GM20431 (cell line): ENCODE data around the gene CTCF.

Source experiments
- in situ Hi-C: fragments of 300-500 bp; cut with MseI, MboI; formaldehyde crosslinking; loops from one replicate; pipeline ENCODE4 v1.15.0; 2020; ENCODE audit warnings: low sequenced_read_pairs; ENCODE audit not compliant: unreplicated experiment

Gene CTCF

DNA sequence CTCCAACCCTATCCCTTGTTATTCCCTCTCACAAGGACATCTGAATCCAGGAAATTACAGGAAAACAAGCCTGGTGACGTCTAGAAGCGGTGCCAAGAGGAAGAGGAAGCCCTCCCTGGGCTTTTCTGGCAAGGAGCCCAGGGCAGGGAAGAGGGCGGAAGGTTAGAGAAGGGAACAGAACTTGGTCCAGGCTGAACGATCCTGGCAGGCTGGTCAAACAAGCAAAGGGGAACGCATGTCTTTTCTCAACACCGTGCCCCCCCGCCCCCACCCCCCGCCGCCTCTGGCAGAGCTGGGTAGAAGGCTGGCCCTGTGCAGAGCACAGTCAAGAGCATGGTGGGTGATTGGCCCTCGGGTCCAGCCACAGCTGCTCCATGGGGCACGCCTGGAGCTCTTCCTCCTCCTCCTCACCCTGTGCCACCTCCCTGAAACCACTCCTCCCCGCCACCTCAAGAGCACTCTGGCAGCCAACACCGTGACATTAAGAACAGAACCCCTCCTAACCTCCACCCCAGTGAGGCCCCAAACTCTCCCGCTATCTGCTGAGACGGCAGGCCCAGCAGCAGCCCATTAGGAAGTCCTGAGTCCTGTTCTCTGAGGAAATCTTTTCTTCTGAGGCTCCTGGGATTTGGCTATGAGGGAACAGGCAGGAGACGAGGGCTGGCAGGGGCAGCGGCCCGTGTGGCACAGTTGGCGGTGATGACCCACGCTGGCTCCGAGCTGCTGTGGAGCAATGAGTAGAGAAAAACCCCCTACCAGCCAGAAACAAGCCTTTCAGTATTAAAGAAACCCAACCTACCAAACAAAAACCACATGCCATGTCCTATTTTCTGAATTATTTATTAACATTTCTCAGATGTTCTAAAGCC lies 111.6 kb downstream of the CTCF start:
- in situ Hi-C loops = no loop called here

DNA sequence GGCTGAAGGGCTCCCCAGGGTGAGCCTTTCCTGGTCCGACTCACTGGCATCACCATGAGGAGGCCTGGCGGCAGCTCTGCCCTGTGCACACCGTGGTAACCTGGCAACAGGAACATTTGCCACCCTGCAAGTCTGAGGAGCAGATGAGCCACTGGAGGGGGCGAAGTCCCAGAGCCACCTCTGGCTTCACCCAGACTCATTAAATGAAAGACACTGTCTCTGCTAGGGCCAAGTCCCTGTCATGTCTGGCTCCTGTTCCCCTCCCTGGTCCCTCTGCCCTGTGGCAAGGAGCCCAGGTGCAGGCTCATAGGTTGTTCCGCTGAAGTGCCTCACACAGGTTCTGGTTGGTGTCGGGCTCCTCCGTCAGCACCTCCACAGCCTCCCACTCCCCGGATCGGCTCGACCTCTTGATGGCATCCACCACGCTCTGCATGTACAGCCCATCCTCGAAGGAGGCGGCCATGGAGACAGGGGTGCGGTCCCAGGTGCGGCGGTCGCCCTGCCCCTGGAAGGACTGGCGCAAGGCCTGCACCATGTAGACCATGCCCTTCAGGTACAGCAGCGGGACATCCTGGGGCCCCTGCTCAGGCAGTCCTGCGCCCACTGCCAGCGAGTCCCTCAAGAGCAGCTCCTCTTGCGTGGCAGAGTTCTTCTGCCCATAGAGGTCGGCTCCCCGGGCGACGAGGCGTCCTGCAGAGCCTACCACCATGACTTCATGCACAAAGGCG lies 112.7 kb downstream of the CTCF start:
- in situ Hi-C loops = no loop called here

DNA sequence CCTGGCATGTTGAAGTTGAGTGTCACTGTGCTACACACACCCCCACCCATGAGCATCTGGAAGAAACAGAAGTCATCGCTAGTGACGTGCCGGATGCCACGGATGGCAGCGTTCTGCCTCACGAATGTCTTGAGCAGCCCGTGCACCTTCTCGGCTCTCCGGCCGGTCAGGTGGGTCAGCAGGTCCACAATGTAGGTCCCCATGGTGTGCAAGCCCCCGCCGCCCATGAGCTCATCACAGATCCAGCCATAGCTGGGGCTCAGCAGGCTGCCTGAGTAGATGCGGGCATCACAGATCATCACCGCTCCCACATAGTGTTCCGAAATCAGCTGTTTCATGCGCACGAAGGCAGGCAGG lies 113.2 kb downstream of the CTCF start:
- in situ Hi-C loops = no loop called here

DNA sequence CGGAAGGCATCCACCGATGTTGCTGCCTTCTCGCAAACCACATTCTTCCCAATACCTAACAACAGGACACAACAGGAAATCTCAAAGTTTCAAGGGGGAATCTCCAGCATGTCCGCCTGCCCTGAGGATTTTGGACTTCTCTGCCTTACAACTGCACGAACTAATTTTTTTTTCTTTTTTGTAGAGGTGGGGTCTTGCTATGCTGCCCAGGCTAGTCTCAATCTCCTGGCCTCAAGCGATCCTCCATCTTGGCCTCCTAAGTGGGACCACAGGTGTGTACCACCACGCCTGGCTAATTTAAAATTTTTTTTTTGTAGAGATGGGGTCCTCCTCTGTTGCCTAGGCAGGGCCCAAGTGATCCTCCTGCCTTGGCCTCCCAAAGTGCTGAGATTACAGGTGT lies 113.7 kb downstream of the CTCF start:
- in situ Hi-C loops = no loop called here

DNA sequence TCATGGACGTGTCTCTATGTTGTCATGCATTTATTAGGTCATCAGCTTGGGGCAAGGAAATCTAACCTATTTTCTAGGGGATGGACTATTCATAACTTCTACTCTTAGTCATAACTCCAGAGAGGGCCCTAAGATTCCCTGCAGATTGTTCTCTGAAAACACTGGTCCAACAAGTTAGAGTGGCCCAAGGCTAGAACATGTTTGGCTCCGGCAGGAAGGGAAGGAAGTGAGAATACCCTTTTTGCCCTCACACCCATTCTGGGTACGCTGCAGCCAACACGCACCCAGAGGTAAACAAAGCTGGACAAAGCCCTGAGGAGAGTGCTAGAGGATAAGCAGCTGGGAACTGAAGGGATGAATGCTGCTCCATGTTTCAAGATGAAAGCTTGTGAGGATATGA lies 114.2 kb downstream of the CTCF start:
- in situ Hi-C loops = no loop called here

DNA sequence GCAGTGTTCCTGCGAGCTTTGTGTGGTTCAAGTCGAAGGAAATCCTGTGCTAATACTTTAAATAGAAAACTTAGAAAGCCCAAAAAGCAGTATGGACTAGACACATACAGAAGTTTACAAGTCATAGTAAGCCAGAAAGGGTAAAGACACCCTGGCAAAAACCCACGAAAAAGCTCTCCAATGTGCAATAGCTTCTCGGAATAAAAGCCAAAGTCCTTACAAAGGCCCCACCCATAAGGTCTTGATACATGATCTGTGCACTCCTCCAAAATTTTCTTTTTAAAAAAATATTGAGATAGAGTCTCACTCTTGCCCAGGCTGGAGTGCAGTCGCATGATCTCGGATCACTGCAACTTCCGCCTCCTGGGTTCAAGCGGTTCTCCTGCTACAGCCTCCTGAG lies 114.6 kb downstream of the CTCF start:
- in situ Hi-C loops = no loop called here

DNA sequence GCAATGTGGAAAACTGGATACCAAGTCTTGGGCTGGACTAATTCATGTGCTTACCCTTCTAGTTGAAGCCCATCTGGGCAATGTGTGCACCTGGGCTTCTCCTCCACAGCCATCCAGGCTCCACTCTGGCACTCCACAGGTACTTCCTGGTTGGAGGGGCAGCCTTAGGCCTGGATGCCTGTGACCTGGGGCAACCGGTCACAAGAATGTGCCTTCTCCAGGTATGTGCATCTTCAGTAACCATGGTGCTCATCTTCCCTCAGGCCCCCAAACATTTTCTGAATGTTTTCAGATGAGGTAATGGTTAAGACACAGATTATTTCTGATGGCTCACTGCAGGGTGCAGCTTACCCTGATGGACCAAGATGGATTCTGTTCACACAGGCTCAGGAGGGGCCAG lies 115.4 kb downstream of the CTCF start:
- in situ Hi-C loops = no loop called here

DNA sequence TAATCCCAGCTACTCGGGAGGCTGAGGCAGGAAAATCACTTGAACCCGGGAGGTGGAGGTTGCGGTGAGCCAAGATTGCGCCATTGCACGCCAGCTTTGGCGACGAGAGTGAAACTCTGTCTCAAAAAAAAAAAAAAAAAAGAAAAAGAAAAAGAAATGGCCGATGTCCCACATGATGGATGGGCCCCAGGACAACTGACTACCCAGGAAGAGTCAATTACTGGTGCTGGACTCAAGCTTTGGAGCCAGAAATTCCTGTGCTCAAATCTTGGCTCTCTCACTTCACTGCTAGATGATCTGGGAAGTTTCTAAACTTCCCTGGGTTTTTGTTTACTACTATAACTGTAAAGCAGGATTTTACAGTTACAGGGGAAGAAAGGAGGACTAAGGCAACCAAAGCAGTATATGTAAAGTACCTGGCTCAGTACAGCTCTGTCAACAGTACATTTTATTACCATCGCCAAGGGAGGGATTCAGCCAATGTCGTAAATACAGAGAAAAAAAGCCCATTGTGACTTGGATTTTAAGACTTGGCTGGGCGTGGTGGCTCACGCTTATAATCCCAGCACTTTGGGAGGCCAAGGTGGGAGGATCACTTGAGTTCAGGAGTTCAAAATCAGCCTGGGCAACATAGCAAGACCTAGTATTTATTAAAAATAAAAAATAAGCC lies 116.2 kb downstream of the CTCF start:
- in situ Hi-C loops = no loop called here

DNA sequence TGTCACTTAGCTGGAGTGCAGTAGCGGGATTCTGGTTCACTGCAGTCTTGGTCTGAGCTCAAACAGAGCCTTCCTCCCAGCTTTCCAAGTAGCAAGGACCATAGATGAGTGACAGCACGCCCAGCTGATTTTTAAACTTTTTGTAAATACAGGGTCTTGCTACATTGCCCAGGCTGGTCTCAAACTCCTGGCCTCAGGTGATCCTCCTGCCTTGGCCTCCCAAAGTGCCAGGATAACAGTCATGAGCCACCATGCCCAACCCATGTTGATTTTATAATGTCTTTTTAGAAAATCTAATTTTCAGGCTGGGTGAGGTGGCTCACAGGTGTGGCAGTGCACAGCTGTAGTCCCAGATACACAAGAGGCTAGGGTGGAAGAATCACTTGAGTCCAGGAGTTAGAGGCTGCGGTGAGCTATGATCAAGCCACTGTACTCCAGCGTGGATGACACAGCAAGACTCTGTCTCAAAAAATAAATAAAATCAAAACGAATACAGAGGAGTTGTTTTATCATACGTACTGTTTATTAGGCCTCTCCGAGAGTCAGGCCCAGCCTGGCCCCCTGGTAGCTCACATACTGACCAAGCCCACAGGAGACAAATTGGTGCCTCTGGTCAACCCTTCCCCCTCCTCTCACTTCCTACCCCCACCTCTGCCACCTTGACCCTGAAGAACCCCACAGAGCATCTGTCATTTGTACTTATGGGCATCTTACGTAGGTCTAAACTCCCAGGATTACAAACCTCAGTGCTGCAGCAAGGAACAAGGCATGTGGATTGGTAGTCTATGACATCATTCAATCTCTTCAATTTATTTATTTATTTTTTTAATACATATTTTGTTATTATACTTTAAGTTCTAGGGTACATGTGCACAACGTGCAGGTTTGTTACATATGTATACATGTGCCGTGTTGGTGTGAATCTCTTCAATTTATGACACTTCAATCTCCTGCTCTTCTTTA lies 117.9 kb downstream of the CTCF start:
- in situ Hi-C loops = no loop called here

DNA sequence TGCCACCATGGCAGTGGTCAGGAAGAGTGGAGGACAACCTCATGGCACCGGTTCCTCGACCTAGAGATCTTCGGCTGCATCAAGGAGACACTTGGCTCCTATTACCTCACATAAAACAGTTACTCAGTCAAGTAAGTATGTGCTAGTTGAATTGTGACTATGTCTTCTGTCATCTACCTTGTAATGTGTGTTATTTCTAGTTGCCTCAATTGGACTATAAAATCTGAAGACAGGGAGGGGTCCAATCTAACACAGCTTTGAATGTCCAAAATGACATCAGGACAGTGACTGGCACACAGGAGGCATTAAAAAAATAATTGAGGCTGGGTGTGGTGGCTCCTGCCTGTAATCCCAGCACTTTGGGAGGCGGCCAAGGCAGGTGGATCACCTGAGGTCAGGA lies 121.4 kb downstream of the CTCF start:
- in situ Hi-C loops = no loop called here

DNA sequence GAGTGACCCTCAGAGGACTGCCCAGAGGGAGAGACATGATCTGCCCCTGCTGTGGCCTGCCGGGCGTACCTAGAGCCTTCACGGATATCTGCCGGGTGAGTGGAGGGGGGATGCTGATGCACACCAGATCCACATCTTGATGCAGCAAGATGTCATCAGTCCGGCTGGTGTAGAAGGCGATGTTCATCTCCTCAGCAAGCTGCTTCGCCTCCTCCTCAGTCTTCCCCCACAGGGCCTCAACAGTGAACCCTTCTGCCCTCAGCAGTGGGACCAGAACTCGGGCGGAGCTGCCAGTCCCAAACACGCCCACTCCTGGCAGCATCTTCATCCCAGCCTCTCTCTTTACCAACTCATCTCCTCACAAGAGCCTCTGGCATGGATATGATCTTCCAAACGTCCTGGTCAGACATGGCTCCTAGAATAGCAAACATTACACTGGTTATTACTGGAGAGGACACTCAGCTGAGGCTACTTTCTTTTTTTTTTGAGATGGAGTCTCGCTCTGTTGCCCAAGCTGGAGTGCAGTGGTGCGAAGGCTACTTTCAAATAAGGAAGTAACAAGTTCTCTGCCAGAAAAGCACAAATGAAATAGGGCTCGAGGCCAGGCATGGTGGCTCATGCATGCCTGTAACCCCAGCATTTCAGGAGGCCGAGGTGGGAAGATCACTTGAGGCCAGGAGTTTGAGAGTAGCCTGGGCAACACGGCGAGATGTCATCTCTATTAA lies 123.2 kb downstream of the CTCF start:
- in situ Hi-C loops = no loop called here
